Body of pancreas (tissue), 4 donors: ENCODE data around the gene MAGEC2.

Experiments used
- CTCF ChIP-seq, 7 experiments: fragments of 450-650 bp in 4 of 7; fragments of 200-600 bp in 3 of 7; sonication (generic) in 3 of 7; IDR thresholded peaks; one replicate each; pipeline ENCODE4 v1.5.1; 2016 to 2019; ENCODE audit warnings: antibody characterized with exemption in 7 of 7
- POLR2A ChIP-seq, 3 donors: fragments of 450-650 bp; IDR thresholded peaks; one replicate each; pipeline ENCODE4 v1.6.1; 2016; ENCODE audit warnings: antibody characterized with exemption in 3 of 3, mild to moderate bottlenecking in 2 of 3

GRCh38 chrX:142233400-142233799 lies 28.3 kb upstream of the MAGEC2 start:
- no peak for TF ChIP-seq POLR2A (IDR thresholded peaks at IDR 0.05)
- no peak for TF ChIP-seq CTCF (IDR thresholded peaks at IDR 0.05)
